ENCODE data around the gene GSDMA.

GRCh38 chr17:39963829-39964228 is 1.0 kb downstream of the GSDMA start:
- TF ChIP-seq CTCF (IDR thresholded peaks at IDR 0.05; ENCODE audit: poor library complexity), result no peak
- TF ChIP-seq EZH2phosphoT487 (IDR thresholded peaks at IDR 0.05; ENCODE audit: low read depth, severe bottlenecking, unreplicated experiment), result no peak
